ENCODE data around the gene ISCA2. TPM values are rescaled to one million over a fixed set of nuclear protein-coding genes. Genes with fewer than 3 reads are reported as not detected.
A peak's percentile ranks its signal among the peaks of the same experiment; 100 is the strongest.

The ISCA2 gene
- total RNA-seq, 3 donors from 2014 or later (not counting 1 experiment from before 2014, with no cell fraction given): 12.0 to 18.2 (median 15.3) TPM

DNA sequence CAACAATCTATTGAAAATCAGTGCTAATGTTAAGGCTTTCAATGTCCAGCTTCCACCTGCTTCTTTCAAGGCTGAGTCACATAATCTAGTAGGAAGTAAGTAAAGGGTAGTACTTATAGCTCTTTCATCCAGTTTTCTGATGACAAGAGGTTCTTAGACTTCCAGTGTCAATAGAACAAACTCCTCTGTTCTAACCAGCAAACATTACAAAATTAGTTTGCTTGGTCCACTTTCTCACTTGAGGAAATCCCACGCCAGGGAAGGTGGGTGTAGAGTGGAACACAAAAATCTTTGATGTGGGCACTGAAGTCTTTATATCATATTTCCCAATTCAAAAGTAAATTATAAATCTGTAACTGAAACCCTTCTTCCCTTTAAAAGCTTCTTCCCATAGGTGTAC is 3.1 kb upstream of the ISCA2 start:
- no peak overlapping the region for H3K27ac ChIP-seq (ENCODE audit: low read length)
- Mint-ChIP-seq H3K36me3 (no peaks in the 10 kb centered on the region), H3K27ac (no peak overlapping the region), H3K4me1 (peaks cover 14 to 16% of the 10 kb centered on the region in 2 donors), H3K27me3 (ENCODE audit: low read depth in 2 of 2) (no peaks in the 10 kb centered on the region), H3K9me3 (no peaks in the 10 kb centered on the region), H3K4me3 (no peak overlapping the region)
- H3K27me3 ChIP-seq (ENCODE audit: control insufficient read depth, insufficient read depth, low read length): no peaks in the 10 kb centered on the region
- no CpG with 5 or more reads among the region's 1 CpG for WGBS (ENCODE audit: insufficient coverage)
- H3K9me3 ChIP-seq (ENCODE audit: control insufficient read depth, insufficient read depth, low read length): no peaks in the 10 kb centered on the region
- no peak for DNase-seq
- H3K36me3 ChIP-seq (ENCODE audit: control insufficient read depth, insufficient read depth, low read length): no peaks in the 10 kb centered on the region
- TF ChIP-seq, protein P1, sequence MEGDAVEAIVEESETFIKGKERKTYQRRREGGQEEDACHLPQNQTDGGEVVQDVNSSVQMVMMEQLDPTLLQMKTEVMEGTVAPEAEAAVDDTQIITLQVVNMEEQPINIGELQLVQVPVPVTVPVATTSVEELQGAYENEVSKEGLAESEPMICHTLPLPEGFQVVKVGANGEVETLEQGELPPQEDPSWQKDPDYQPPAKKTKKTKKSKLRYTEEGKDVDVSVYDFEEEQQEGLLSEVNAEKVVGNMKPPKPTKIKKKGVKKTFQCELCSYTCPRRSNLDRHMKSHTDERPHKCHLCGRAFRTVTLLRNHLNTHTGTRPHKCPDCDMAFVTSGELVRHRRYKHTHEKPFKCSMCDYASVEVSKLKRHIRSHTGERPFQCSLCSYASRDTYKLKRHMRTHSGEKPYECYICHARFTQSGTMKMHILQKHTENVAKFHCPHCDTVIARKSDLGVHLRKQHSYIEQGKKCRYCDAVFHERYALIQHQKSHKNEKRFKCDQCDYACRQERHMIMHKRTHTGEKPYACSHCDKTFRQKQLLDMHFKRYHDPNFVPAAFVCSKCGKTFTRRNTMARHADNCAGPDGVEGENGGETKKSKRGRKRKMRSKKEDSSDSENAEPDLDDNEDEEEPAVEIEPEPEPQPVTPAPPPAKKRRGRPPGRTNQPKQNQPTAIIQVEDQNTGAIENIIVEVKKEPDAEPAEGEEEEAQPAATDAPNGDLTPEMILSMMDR (IDR thresholded peaks at IDR 0.05): no peak
- intact Hi-C loops (cut with micrococcal nuclease): loop anchor here (10.0 kb wide), 1 partner anchor 274 kb away; the partner anchor contains the start of gene YLPM1
- ATAC-seq: no peak
- no peak overlapping the region for H3K4me3 ChIP-seq (ENCODE audit: low read length)
- peaks cover 18% of the 10 kb centered on the region for H3K4me1 ChIP-seq (ENCODE audit: control insufficient read depth, insufficient read depth, low read length)

- Histone ChIP-seq H3K4me1 (ENCODE audit: control insufficient read depth, insufficient read depth, low read length) (peaks cover 18% of the 10 kb centered on the region), H3K27me3 (ENCODE audit: control insufficient read depth, insufficient read depth, low read length) (no peaks in the 10 kb centered on the region), H3K4me3 (ENCODE audit: low read length) (peak overlapping the region; percentile 92), H3K9me3 (ENCODE audit: control insufficient read depth, insufficient read depth, low read length) (no peaks in the 10 kb centered on the region), H3K27ac (ENCODE audit: low read length) (peak overlapping the region; percentile 10), H3K36me3 (ENCODE audit: control insufficient read depth, insufficient read depth, low read length) (no peaks in the 10 kb centered on the region)
- Mint-ChIP-seq H3K4me1 (peaks cover 16 to 17% of the 10 kb centered on the region in 2 donors), H3K27ac (no peak overlapping the region), H3K4me3 (no peak overlapping the region), H3K27me3 (ENCODE audit: low read depth in 2 of 2) (no peaks in the 10 kb centered on the region), H3K36me3 (no peaks in the 10 kb centered on the region), H3K9me3 (no peaks in the 10 kb centered on the region)
- ATAC-seq: no peak
- DNase-seq: peak in 1 of 2 donors; percentile 47
- TF ChIP-seq, protein P1 (IDR thresholded peaks at IDR 0.05): peak; percentile 10
- WGBS (ENCODE audit: insufficient coverage): 2% methylated on average over 18 of the region's 20 CpGs
- intact Hi-C loops (cut with micrococcal nuclease): loop anchor here (1.0 to 10.0 kb wide), 6 partner anchors 127 to 407 kb away; partner anchors contain the start of genes ABCD4, ALDH6A1, AREL1 and FCF1
Observed at GRCh38 chr14:74491956-74492775, 1.4 kb upstream of the ISCA2 start.

DNA sequence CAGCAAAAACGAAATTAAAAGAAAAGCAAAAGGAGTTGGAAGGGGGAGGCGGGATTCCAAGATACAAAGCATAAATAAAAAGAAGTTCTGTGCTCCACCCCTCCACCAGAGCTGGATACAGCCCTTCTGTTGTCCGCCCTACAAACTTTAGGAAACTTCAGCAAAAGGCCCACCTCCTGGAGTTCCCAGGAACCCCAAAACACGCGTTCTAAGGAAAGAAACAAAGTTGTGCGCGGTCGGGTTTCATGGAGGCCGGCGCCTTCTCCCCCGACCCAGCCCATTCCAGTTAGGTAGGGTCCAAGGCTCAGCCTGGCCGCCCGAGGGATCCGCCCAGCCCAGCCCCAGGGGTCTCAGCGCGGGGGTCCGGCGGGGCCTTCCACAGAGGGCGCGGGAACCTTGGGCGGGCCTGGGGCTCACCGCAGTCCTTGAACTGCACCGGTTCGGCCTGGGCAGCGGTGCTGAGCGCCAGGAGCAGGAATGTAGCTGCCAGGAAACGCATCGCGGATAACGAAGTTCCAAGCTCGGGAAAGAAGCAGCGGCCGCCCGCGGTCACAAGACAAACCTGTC is 706 bp upstream of the ISCA2 start, which contains the start of gene NPC2:
TSS of gene NPC2 (minus strand) at position 530 of the 567 bp plus-strand sequence. CDS start at position 499, 31 bp downstream.
- Histone ChIP-seq H3K4me1 (ENCODE audit: control insufficient read depth, insufficient read depth, low read length) (peaks cover 18% of the 10 kb centered on the region), H3K9me3 (ENCODE audit: control insufficient read depth, insufficient read depth, low read length) (no peaks in the 10 kb centered on the region), H3K36me3 (ENCODE audit: control insufficient read depth, insufficient read depth, low read length) (no peaks in the 10 kb centered on the region), H3K27me3 (ENCODE audit: control insufficient read depth, insufficient read depth, low read length) (no peaks in the 10 kb centered on the region), H3K27ac (ENCODE audit: low read length) (peak within 1 kb of the TSS; percentile 65), H3K4me3 (ENCODE audit: low read length) (peak within 1 kb of the TSS; percentile 92)
- Mint-ChIP-seq H3K36me3 (no peaks in the 10 kb centered on the region), H3K27me3 (ENCODE audit: low read depth in 2 of 2) (no peaks in the 10 kb centered on the region), H3K4me1 (peaks cover 16 to 17% of the 10 kb centered on the region in 2 donors), H3K27ac (no peak within 1 kb of the TSS), H3K4me3 (no peak within 1 kb of the TSS), H3K9me3 (no peaks in the 10 kb centered on the region)
- intact Hi-C loops (cut with micrococcal nuclease): loop anchor here (1.0 to 10.0 kb wide), 7 partner anchors 126 to 509 kb away; partner anchors contain the start of genes ABCD4, ALDH6A1, AREL1 and EIF2B2
- ATAC-seq: no peak
- peak in 1 of 2 donors; percentile 38 for DNase-seq
- WGBS (ENCODE audit: insufficient coverage): under 1% methylated on average over 34 of the region's 35 CpGs
- TF ChIP-seq, protein P1 (IDR thresholded peaks at IDR 0.05): no peak
